ENCODE measurements around the gene LUC7L. TPM values are rescaled to one million over a fixed set of nuclear protein-coding genes. Genes with fewer than 3 reads are reported as not detected.
"Not testable (repeated sequence)": the region's sequence is repeated elsewhere in the genome, so short reads cannot be mapped to it uniquely, and the experiment has no call there.

The LUC7L gene
- total RNA-seq, 6 experiments from 2014 or later = 18.9 to 30.2 (median 20.4) TPM

DNA sequence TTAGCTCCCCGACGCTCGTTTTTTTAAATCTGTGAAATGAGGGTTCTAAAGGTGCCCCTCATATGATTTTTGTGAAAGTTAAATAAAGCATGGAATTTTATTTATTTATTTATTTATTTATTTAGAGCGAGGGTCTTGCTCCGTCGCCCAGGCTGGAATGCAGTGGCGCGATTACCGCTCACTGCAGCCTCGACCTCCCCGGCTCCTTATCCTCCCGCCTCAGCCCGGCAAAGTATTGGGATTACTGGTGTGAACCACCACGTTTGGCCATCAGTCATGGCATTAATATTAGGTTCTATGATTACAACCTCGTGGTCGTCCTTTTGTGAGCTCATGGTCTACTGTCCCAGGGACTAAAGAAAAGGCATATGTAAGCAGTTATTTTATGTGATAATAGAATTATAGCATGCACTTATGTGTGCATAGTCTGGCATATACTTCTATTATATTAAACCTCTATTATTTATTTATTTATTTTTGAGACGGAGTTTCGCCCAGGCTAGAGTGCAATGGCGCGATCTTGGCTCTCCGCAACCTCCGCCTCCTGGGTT is 557 bp upstream of the LUC7L start:
- no peak for DNase-seq
- peak overlapping the region; percentile 79 to 96 (median 87) for H3K4me3 ChIP-seq
- no peaks in the 10 kb centered on the region for H3K9me3 ChIP-seq
- ATAC-seq = no peak
- peaks cover 0 to 27% (median 11%) of the 10 kb centered on the region in 4 donors for H3K36me3 ChIP-seq
- WGBS (ENCODE audit: insufficient coverage, low coverage, low lambda C conversion rate, missing lambda C conversion rate) = 69% methylated on average over 22 of the region's 22 CpGs
- peaks cover 0 to 14% (median 6%) of the 10 kb centered on the region in 4 donors for H3K4me1 ChIP-seq
- no peaks in the 10 kb centered on the region for H3K27me3 ChIP-seq
- TF ChIP-seq POLR2A (IDR thresholded peaks at IDR 0.05) = no peak
- TF ChIP-seq, protein P1, sequence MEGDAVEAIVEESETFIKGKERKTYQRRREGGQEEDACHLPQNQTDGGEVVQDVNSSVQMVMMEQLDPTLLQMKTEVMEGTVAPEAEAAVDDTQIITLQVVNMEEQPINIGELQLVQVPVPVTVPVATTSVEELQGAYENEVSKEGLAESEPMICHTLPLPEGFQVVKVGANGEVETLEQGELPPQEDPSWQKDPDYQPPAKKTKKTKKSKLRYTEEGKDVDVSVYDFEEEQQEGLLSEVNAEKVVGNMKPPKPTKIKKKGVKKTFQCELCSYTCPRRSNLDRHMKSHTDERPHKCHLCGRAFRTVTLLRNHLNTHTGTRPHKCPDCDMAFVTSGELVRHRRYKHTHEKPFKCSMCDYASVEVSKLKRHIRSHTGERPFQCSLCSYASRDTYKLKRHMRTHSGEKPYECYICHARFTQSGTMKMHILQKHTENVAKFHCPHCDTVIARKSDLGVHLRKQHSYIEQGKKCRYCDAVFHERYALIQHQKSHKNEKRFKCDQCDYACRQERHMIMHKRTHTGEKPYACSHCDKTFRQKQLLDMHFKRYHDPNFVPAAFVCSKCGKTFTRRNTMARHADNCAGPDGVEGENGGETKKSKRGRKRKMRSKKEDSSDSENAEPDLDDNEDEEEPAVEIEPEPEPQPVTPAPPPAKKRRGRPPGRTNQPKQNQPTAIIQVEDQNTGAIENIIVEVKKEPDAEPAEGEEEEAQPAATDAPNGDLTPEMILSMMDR (IDR thresholded peaks at IDR 0.05) = no peak
- no peak overlapping the region for H3K27ac ChIP-seq
- intact Hi-C loops (cut with DNase I) = loop anchor here in 1 of 2 donors (10.0 kb wide), 1 partner anchor 135 kb away; no protein-coding TSS in a partner anchor

- Histone ChIP-seq H3K27ac (peak overlapping the region in 2 of 3 donors; percentile 94), H3K36me3 (peaks cover 0 to 42% (median 18%) of the 10 kb centered on the region in 4 donors), H3K27me3 (no peaks in the 10 kb centered on the region), H3K4me1 (peaks cover 0 to 14% (median 6%) of the 10 kb centered on the region in 4 donors), H3K9me3 (no peaks in the 10 kb centered on the region), H3K4me3 (peak overlapping the region; percentile 79 to 96 (median 87))
- intact Hi-C loops (cut with DNase I) = no loop called here
- ATAC-seq (peak; percentile 3 to 22 (median 10)), DNase-seq (no peak)
- 24% methylated on average over 8 of the region's 9 CpGs for WGBS (ENCODE audit: insufficient coverage, low coverage, low lambda C conversion rate, missing lambda C conversion rate)
- no peak for TF ChIP-seq POLR2A (IDR thresholded peaks at IDR 0.05)
- TF ChIP-seq, protein P1 (IDR thresholded peaks at IDR 0.05) = no peak
These were observed 948 bp downstream of the LUC7L start for GRCh38 chr16:228151-228851.

- H3K4me3 ChIP-seq = no peak overlapping the region
- TF ChIP-seq POLR2A (IDR thresholded peaks at IDR 0.05) = no peak
- TF ChIP-seq, protein P1 (IDR thresholded peaks at IDR 0.05) = no peak
- H3K4me1 ChIP-seq = no peaks in the 10 kb centered on the region
- H3K27ac ChIP-seq = no peak overlapping the region
- H3K27me3 ChIP-seq = no peaks in the 10 kb centered on the region
- intact Hi-C loops (cut with DNase I) = no loop called here
- DNase-seq (no peak), ATAC-seq (no peak)
- H3K9me3 ChIP-seq = no peaks in the 10 kb centered on the region
- H3K36me3 ChIP-seq = peaks cover 0 to 75% (median 17%) of the 10 kb centered on the region in 4 donors
- WGBS (ENCODE audit: insufficient coverage, low coverage, low lambda C conversion rate, missing lambda C conversion rate) = 70% methylated on average over 4 of the region's 4 CpGs
These were observed 9.2 kb downstream of the LUC7L start for GRCh38 chr16:220021-220420.

DNA sequence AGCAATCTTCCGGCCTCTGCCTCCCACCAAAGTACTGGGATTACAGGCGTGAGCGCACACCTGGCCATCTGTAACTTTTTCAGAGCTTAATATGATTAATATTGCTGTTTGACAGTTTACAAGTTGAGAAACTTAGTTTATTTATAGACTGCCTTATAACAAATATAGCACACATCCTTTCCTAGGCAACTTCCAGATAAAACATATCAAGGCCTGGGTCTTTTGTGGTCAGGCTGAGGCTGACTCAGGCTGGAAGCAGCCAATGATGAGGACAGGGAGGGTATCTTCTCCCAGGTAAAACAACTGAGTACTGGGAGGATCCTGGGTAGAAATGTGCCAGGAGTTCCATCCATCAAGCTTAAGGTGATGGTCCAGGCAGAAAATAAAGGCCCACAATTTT is 16.2 kb downstream of the LUC7L start:
- ATAC-seq = no peak
- H3K36me3 ChIP-seq = peaks cover 0 to 62% (median 13%) of the 10 kb centered on the region in 4 donors
- H3K4me1 ChIP-seq = no peaks in the 10 kb centered on the region
- TF ChIP-seq POLR2A (IDR thresholded peaks at IDR 0.05) = no peak
- TF ChIP-seq, protein P1 (IDR thresholded peaks at IDR 0.05) = no peak
- WGBS (ENCODE audit: insufficient coverage, low coverage, low lambda C conversion rate, missing lambda C conversion rate) = 92% methylated on average over 2 of the region's 3 CpGs
- no peaks in the 10 kb centered on the region for H3K9me3 ChIP-seq
- no peak overlapping the region for H3K27ac ChIP-seq
- no peak overlapping the region for H3K4me3 ChIP-seq
- no peaks in the 10 kb centered on the region for H3K27me3 ChIP-seq
- DNase-seq = no peak
- intact Hi-C loops (cut with DNase I) = no loop called here

GRCh38 chr16:211631-212180 is 17.5 kb downstream of the LUC7L start:
- intact Hi-C loops (cut with DNase I); ATAC-seq: not testable (repeated sequence)
- WGBS (ENCODE audit: insufficient coverage, low coverage, low lambda C conversion rate, missing lambda C conversion rate) = 81% methylated on average over 5 of the region's 14 CpGs

GRCh38 chr16:209359-209758 is 19.9 kb downstream of the LUC7L start:
- ATAC-seq; H3K4me1 ChIP-seq; H3K27me3 ChIP-seq; H3K27ac ChIP-seq; DNase-seq; H3K9me3 ChIP-seq; H3K4me3 ChIP-seq; intact Hi-C loops (cut with DNase I): not testable (repeated sequence)
- peaks cover 0 to 68% (median 27%) of the 10 kb centered on the region in 4 donors for H3K36me3 ChIP-seq
- WGBS (ENCODE audit: insufficient coverage, low coverage, low lambda C conversion rate, missing lambda C conversion rate) = 76% methylated on average over 3 of the region's 4 CpGs

More at GRCh38 chr16:211631-212180, 17.5 kb downstream of the LUC7L start:
- H3K4me3 ChIP-seq, H3K27ac ChIP-seq, DNase-seq, H3K9me3 ChIP-seq, H3K27me3 ChIP-seq, H3K4me1 ChIP-seq: not testable (repeated sequence)
- H3K36me3 ChIP-seq = peaks cover 0 to 65% (median 15%) of the 10 kb centered on the region in 4 donors

GRCh38 chr16:204046-204445 is 25.2 kb downstream of the LUC7L start:
- DNase-seq; H3K4me1 ChIP-seq; H3K4me3 ChIP-seq; H3K27me3 ChIP-seq; H3K9me3 ChIP-seq; intact Hi-C loops (cut with DNase I); H3K27ac ChIP-seq; ATAC-seq: not testable (repeated sequence)
- WGBS (ENCODE audit: insufficient coverage, low coverage, low lambda C conversion rate, missing lambda C conversion rate) = 85% methylated on average over 8 of the region's 9 CpGs
- H3K36me3 ChIP-seq = peaks cover 3 to 81% (median 38%) of the 10 kb centered on the region in 4 donors
